DOHH2 (cell line): ENCODE results near the gene PPP4R4.

Experiments
- EZH2phosphoT487 ChIP-seq: fragments of 200-600 bp; sonication (generic); IDR thresholded peaks from 2 replicates; pipeline ENCODE4 v1.6.1; 2017; ENCODE audit warnings: borderline replicate concordance, mild to moderate bottlenecking, antibody characterized with exemption, low read length, moderate library complexity, mixed read lengths
- TF ChIP-seq, protein P1 (sequence below): fragments of 200-600 bp; sonication (generic); IDR thresholded peaks from one replicate; pipeline ENCODE4 v1.5.1; 2014; ENCODE audit warnings: antibody characterized with exemption, mild to moderate bottlenecking, low read depth, low read length; ENCODE audit not compliant: poor library complexity, severe bottlenecking

DNA sequence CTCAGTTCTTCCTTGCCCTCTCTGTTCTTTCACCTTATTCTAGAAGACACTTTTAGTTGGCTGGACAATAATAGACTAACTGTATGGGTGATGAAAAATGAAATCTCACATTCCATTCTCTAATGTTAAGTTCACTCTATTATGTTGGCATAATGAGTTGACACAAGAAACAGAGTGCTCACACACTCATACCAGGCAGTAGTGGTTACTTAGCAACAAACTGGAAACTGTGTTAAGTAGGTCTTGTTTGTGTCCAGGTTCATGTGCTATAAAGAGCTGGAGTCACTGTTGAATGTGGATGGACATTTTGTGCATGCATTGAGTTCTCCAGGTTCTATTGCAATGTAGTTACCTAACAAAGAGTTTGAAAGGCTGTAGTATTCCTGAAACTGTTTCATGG lies 16.9 kb upstream of the PPP4R4 start:
- TF ChIP-seq EZH2phosphoT487, result no peak
- TF ChIP-seq, protein P1, sequence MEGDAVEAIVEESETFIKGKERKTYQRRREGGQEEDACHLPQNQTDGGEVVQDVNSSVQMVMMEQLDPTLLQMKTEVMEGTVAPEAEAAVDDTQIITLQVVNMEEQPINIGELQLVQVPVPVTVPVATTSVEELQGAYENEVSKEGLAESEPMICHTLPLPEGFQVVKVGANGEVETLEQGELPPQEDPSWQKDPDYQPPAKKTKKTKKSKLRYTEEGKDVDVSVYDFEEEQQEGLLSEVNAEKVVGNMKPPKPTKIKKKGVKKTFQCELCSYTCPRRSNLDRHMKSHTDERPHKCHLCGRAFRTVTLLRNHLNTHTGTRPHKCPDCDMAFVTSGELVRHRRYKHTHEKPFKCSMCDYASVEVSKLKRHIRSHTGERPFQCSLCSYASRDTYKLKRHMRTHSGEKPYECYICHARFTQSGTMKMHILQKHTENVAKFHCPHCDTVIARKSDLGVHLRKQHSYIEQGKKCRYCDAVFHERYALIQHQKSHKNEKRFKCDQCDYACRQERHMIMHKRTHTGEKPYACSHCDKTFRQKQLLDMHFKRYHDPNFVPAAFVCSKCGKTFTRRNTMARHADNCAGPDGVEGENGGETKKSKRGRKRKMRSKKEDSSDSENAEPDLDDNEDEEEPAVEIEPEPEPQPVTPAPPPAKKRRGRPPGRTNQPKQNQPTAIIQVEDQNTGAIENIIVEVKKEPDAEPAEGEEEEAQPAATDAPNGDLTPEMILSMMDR, result no peak
